WTC11 (cell line): ENCODE measurements around the gene SREBF1.

Experiments used
- MXD4 ChIP-seq: fragments of 250-450 bp; sonication (Bioruptor Pico); IDR thresholded peaks from 2 replicates; pipeline ENCODE4 v1.8.0; 2021; ENCODE audit warnings: mild to moderate bottlenecking, moderate library complexity, borderline replicate concordance
- ZNF317 ChIP-seq: sonication (generic); formaldehyde crosslinking; IDR thresholded peaks from 2 replicates; pipeline ENCODE4 v1.8.1; 2023; ENCODE audit warnings: low read depth, mild to moderate bottlenecking, moderate library complexity, missing genetic modification reagents, borderline replicate concordance
- TF ChIP-seq, protein P1 (sequence below): fragments of 200-600 bp; IDR thresholded peaks from 2 replicates; pipeline ENCODE4 v1.8.0; 2022; ENCODE audit warnings: antibody characterized with exemption

DNA sequence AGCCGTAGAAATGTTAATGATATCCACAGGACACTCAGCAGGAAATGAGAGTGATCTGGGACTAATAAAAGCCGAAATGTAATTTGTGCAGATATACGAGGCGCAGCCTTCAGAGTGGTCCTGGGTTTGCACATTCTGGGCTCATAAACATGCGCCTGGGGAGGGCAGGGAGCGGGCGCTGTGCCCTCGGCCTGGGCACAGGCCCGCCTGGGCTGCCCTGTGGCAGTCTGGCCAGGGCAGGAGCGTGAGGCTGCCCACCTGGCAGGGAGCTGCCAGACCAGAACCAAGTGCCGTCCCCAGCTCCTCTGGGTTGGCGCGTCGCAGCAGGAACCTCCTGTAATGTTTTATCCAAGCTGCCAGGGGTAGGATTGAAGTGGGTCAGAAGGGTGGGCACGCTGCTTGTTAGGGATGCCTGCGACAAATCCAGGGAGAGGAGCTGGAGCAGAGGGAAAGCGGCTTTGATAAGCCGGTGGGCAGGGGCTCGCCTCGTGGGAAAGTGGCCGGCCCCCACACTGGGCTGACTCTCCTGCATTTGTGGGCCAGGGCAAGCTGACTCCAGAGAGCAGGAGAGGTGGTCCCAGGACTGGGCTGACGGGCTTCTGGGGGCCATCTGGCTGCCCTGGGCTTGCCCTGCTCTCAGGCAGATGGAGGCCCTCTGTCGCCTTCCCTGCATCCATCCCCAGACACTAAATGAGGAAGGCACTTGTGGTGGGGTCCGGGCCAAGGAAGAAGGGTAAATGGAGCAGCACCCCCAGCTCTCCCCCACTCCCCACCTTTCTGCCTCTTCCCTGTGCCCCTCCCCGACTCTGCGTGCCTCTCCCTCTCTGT lies 45.9 kb downstream of the SREBF1 start:
- TF ChIP-seq, protein P1, sequence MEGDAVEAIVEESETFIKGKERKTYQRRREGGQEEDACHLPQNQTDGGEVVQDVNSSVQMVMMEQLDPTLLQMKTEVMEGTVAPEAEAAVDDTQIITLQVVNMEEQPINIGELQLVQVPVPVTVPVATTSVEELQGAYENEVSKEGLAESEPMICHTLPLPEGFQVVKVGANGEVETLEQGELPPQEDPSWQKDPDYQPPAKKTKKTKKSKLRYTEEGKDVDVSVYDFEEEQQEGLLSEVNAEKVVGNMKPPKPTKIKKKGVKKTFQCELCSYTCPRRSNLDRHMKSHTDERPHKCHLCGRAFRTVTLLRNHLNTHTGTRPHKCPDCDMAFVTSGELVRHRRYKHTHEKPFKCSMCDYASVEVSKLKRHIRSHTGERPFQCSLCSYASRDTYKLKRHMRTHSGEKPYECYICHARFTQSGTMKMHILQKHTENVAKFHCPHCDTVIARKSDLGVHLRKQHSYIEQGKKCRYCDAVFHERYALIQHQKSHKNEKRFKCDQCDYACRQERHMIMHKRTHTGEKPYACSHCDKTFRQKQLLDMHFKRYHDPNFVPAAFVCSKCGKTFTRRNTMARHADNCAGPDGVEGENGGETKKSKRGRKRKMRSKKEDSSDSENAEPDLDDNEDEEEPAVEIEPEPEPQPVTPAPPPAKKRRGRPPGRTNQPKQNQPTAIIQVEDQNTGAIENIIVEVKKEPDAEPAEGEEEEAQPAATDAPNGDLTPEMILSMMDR: no peak
- TF ChIP-seq MXD4 (no peak), ZNF317 (CRISPR knock-in tag) (no peak)
